ENCODE measurements around the gene IL37. TPM values are rescaled to one million over a fixed set of nuclear protein-coding genes. Genes with fewer than 3 reads are reported as not detected.

Gene IL37
- total RNA-seq, 4 donors from 2014 or later, result not detected

- Histone ChIP-seq H3K9me3 (no peaks in the 10 kb centered on the region), H3K36me3 (no peaks in the 10 kb centered on the region), H3K4me3 (no peak overlapping the region), H3K4me1 (no peaks in the 10 kb centered on the region), H3K27me3 (no peaks in the 10 kb centered on the region), H3K27ac (no peak overlapping the region)
- 73 to 77% methylated on average over 4 of the region's 4 CpGs for WGBS, 2 donors (ENCODE audit: low coverage in 1 of 2)
- TF ChIP-seq, protein P1, sequence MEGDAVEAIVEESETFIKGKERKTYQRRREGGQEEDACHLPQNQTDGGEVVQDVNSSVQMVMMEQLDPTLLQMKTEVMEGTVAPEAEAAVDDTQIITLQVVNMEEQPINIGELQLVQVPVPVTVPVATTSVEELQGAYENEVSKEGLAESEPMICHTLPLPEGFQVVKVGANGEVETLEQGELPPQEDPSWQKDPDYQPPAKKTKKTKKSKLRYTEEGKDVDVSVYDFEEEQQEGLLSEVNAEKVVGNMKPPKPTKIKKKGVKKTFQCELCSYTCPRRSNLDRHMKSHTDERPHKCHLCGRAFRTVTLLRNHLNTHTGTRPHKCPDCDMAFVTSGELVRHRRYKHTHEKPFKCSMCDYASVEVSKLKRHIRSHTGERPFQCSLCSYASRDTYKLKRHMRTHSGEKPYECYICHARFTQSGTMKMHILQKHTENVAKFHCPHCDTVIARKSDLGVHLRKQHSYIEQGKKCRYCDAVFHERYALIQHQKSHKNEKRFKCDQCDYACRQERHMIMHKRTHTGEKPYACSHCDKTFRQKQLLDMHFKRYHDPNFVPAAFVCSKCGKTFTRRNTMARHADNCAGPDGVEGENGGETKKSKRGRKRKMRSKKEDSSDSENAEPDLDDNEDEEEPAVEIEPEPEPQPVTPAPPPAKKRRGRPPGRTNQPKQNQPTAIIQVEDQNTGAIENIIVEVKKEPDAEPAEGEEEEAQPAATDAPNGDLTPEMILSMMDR (IDR thresholded peaks at IDR 0.05), result no peak
- TF ChIP-seq POLR2A (IDR thresholded peaks at IDR 0.05) (no peak), POLR2AphosphoS5 (IDR thresholded peaks at IDR 0.05) (no peak), EP300 (IDR thresholded peaks at IDR 0.05) (no peak)
- ATAC-seq, result no peak
Measured at GRCh38 chr2:112912403-112912802, 1.4 kb downstream of the IL37 start.

DNA sequence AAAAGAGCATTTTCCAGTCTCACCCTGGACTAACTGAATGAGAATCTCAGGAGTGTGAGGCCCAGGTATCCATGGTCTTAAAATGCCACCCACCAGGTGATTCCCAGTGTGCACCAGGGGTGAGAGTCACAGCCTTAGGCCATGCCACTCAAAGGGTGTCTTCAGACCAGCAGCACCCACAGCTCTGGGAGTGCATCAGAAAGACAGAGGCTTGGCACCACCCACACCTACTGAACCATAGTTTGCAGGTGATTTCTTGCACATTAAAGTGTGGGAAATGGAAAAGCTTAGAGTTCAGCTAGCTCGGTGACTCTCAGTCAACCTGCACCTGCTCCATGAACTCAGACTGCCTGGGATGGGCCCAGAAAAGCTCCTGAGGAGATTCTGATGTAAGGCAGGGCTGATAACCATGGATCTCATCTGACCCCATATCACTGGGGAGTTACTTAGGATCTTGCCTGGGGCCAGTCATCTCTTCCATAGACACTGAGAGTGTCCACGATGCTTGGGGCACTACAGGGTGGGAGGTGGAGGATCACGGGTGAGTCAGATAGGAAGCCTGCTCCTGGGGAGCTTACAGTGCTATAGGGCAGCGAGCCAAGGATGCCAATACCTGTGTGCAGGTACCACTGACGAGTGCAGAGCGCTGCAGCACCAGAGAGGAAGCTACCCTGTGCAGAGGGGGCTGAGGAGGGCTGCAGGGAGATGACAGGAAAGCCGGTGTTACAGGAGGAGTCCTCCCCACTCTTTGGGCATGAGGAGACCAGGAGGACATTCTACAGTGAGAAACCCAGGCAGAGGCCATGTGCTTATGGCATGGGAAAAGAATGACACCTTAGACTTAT is 4.6 kb downstream of the IL37 start:
- Histone ChIP-seq H3K4me1 (no peaks in the 10 kb centered on the region), H3K4me3 (no peak overlapping the region), H3K9me3 (peaks cover 0 to 7% (median 0%) of the 10 kb centered on the region in 3 donors), H3K27me3 (no peaks in the 10 kb centered on the region), H3K27ac (no peak overlapping the region), H3K36me3 (no peaks in the 10 kb centered on the region)
- no peak for TF ChIP-seq POLR2A (IDR thresholded peaks at IDR 0.05)
- TF ChIP-seq, protein P1 (IDR thresholded peaks at IDR 0.05), result no peak
- no peak for TF ChIP-seq POLR2AphosphoS5 (IDR thresholded peaks at IDR 0.05)
- no peak for TF ChIP-seq EP300 (IDR thresholded peaks at IDR 0.05)
- no peak for ATAC-seq
- 66 to 80% methylated on average over 2 to 4 of the region's 7 CpGs for WGBS, 2 donors (ENCODE audit: low coverage in 1 of 2)

DNA sequence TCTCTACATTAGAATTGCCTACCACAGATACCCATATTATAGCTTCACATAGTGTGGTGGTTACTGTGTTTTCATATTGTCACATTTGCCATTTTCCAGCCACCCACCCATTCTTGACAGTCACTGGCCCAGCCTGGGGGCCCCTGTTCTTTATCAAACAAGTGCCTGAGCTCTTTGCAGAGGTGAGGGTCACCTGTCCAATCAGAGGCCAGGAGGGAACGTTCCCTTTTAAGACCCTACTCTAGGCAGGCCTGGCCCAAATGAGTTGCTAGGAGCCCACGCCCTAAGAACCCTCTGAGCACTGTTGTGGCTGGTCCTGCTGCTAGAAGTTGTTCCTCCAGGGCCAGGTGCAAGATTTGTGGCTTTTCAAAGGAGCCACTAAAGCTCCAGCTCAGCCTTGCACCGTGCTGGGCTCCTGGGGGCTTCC is 5.2 kb downstream of the IL37 start:
- ATAC-seq, result no peak
- TF ChIP-seq EP300 (IDR thresholded peaks at IDR 0.05) (no peak), POLR2AphosphoS5 (IDR thresholded peaks at IDR 0.05) (no peak), POLR2A (IDR thresholded peaks at IDR 0.05) (no peak)
- TF ChIP-seq, protein P1 (IDR thresholded peaks at IDR 0.05), result no peak
- Histone ChIP-seq H3K27me3 (no peaks in the 10 kb centered on the region), H3K27ac (no peak overlapping the region), H3K4me3 (no peak overlapping the region), H3K36me3 (no peaks in the 10 kb centered on the region), H3K4me1 (no peaks in the 10 kb centered on the region), H3K9me3 (peaks cover 0 to 7% (median 0%) of the 10 kb centered on the region in 3 donors)
- whole genome bisulfite sequencing, 2 donors (ENCODE audit: low coverage in 1 of 2), result 60% methylated on average over 1 of the region's 3 CpGs; no CpG with 5 or more reads in 1 of the 2 donors

GRCh38 chr2:112916625-112917247 is 5.8 kb downstream of the IL37 start:
- no peak for ATAC-seq
- H3K36me3 ChIP-seq, result no peaks in the 10 kb centered on the region
- H3K27me3 ChIP-seq, result no peaks in the 10 kb centered on the region
- no peaks in the 10 kb centered on the region for H3K4me1 ChIP-seq
- TF ChIP-seq EP300 (IDR thresholded peaks at IDR 0.05) (no peak), POLR2A (IDR thresholded peaks at IDR 0.05) (no peak), POLR2AphosphoS5 (IDR thresholded peaks at IDR 0.05) (no peak)
- TF ChIP-seq, protein P1 (IDR thresholded peaks at IDR 0.05), result no peak
- no peak overlapping the region for H3K27ac ChIP-seq
- H3K9me3 ChIP-seq, result peaks cover 0 to 7% (median 0%) of the 10 kb centered on the region in 3 donors
- 82 to 83% methylated on average over 2 to 4 of the region's 4 CpGs for WGBS, 2 donors (ENCODE audit: low coverage in 1 of 2)
- no peak overlapping the region for H3K4me3 ChIP-seq

All from gastroesophageal sphincter (tissue), 4 donors.